Measurements from ENCODE around the gene SYNE1.

- TF ChIP-seq CTCF (IDR thresholded peaks at IDR 0.05; ENCODE audit: poor library complexity) (no peak), EZH2phosphoT487 (IDR thresholded peaks at IDR 0.05; ENCODE audit: low read depth, severe bottlenecking, unreplicated experiment) (no peak), EZH2 (IDR thresholded peaks at IDR 0.05; ENCODE audit: borderline replicate concordance) (no peak)
Observed at GRCh38 chr6:152420696-152421095, 216.5 kb downstream of the SYNE1 start.
